ENCODE data around the gene TRIO.

Gene TRIO

GRCh38 chr5:14308384-14309154, 165.4 kb downstream of the TRIO start:
- no peak for DNase-seq

- no peak for DNase-seq
Measured at GRCh38 chr5:14309199-14309598, 166.1 kb downstream of the TRIO start.

GRCh38 chr5:14309878-14310531, 166.9 kb downstream of the TRIO start:
- DNase-seq: no peak

- no peak for DNase-seq
Measured at GRCh38 chr5:14310901-14311300, 167.8 kb downstream of the TRIO start.

- no peak for DNase-seq
Measured at GRCh38 chr5:14313986-14314690, 171.0 kb downstream of the TRIO start.

GRCh38 chr5:14316471-14316870, 173.3 kb downstream of the TRIO start:
- DNase-seq: no peak

GRCh38 chr5:14319102-14319501, 176.0 kb downstream of the TRIO start:
- no peak for DNase-seq

GRCh38 chr5:14321936-14322335, 178.8 kb downstream of the TRIO start:
- DNase-seq: no peak

- DNase-seq: no peak
Measured at GRCh38 chr5:14322437-14323187, 179.5 kb downstream of the TRIO start.

- DNase-seq: no peak
Measured at GRCh38 chr5:14323466-14323865, 180.3 kb downstream of the TRIO start.

- DNase-seq: no peak
Measured at GRCh38 chr5:14325369-14325768, 182.2 kb downstream of the TRIO start.

- DNase-seq: no peak
Measured at GRCh38 chr5:14326035-14326903, 183.1 kb downstream of the TRIO start.

- no peak for DNase-seq
Measured at GRCh38 chr5:14327624-14328023, 184.5 kb downstream of the TRIO start.

GRCh38 chr5:14328144-14328543, 185.0 kb downstream of the TRIO start:
- no peak for DNase-seq

GRCh38 chr5:14330291-14330690, 187.1 kb downstream of the TRIO start:
- no peak for DNase-seq

- no peak for DNase-seq
Measured at GRCh38 chr5:14330729-14331385, 187.7 kb downstream of the TRIO start.

- no peak for DNase-seq
Measured at GRCh38 chr5:14331386-14331781, 188.2 kb downstream of the TRIO start.

- no peak for DNase-seq
Measured at GRCh38 chr5:14332038-14332631, 189.0 kb downstream of the TRIO start.

- DNase-seq: no peak
Measured at GRCh38 chr5:14332746-14333145, 189.6 kb downstream of the TRIO start.

GRCh38 chr5:14337593-14337992, 194.5 kb downstream of the TRIO start:
- no peak for DNase-seq

GRCh38 chr5:14339468-14339867, 196.3 kb downstream of the TRIO start:
- no peak for DNase-seq
